Stimulated activated CD4-positive, alpha-beta T cell treated with anti-CD3 and anti-CD28 coated beads, Interleukin-4, amount 100 ng/mL, for 24 hours (primary cell): ENCODE data around the gene STYXL1.

ENCODE experiments used
- DNase-seq: peaks from one replicate; pipeline ENCODE4 v3.0.0-alpha.2; 2020

Gene STYXL1

GRCh38 chr7:75971961-75972763, 75.6 kb downstream of the STYXL1 start:
- no peak for DNase-seq

- DNase-seq, result no peak
Measured at GRCh38 chr7:75971309-75971960, 76.4 kb downstream of the STYXL1 start.

- DNase-seq, result no peak
Measured at GRCh38 chr7:75969704-75970498, 77.9 kb downstream of the STYXL1 start.

DNA sequence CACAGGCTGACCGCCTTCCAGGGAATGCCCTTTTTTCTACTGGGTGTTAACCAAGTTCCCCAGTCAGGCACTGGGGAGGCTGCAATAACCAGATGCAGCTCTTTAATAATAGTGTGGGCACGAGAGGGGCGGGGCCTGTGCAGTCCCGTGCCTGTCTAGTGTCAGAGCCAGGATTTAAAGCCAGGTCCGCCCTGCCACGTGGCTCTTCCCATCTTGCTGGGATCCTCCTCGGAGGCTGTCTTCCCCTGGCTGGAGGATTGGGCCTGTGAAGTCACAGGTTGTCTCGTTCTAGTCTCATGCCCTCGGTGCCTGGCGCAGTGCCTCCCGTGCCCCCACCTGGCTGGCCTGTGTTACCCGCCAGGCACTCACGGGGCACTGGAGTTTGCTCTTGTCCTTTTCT, 78.6 kb downstream of the STYXL1 start:
- DNase-seq, result no peak

GRCh38 chr7:75968561-75969001, 79.2 kb downstream of the STYXL1 start:
- no peak for DNase-seq

GRCh38 chr7:75968012-75968411, 79.8 kb downstream of the STYXL1 start:
- no peak for DNase-seq

DNA sequence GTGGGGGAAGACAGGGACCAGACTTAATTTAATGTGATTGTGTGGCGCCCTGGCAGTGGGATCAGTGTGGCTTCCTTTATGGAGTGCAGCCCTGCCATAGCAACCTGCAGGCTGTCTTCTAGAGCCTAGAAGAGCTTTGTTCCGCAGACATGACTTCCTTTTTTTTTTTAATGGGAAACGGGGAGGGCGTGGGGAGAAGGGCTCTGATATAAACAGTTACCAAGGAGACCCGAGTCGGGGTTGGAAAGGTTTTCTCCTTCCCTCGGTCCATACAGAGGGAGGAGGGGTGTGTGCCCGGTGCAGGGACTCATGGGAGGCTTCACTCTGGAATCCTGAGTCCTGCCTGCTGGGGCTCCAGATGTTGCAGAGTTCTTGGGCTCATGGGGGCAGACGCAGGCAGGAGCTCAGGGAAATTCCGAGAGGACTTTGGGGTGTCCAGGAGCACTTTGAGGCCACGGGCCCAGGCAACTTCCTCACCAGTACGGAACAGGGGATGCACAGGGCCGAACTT, 80.3 kb downstream of the STYXL1 start:
- no peak for DNase-seq

- no peak for DNase-seq
Measured at GRCh38 chr7:75967055-75967454, 80.7 kb downstream of the STYXL1 start.

GRCh38 chr7:75966190-75966961, 81.4 kb downstream of the STYXL1 start:
- no peak for DNase-seq

DNA sequence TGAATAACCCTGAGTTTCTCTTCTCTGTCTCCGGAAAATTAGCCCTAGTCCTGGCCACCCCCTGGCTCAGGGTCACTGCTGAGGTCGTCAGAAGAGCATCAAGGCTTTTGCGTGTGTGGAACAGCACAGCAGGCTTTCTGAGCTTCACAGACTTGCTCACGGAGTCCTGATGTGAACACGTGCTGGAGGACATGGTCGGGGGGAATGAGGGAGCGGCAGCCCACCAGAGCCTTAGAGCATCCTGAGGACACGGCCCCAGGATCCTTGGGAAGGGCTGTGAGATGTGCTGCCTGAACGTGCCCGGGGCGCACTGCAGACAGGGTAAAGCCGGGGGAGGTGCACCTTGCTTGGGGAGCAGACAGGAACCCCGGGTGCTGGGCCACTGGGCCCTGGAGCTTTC, 82.2 kb downstream of the STYXL1 start:
- DNase-seq, result no peak

- no peak for DNase-seq
Measured at GRCh38 chr7:75963381-75963995, 84.3 kb downstream of the STYXL1 start.

- DNase-seq, result no peak
Measured at GRCh38 chr7:75962607-75963380, 85.0 kb downstream of the STYXL1 start.

DNA sequence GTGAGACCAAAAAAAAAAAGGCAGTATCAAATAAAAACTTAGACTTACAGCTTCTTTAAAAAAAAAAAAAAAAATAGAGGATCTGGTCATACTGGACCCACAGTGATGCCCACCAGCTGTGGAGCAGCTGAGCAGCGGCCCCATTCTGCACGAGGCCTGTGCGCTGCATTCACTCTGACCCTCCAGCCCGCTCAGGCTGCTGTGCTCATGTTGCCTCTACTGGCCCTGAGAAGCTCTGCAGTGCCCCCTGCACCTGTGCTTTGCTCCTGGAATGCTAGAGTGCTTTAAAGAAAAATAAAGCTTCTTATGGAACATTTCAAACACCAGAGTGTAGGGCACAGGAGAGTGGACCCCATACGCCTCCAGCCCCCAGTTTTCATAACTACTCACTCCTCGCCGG, 86.6 kb downstream of the STYXL1 start:
- DNase-seq, result no peak

DNA sequence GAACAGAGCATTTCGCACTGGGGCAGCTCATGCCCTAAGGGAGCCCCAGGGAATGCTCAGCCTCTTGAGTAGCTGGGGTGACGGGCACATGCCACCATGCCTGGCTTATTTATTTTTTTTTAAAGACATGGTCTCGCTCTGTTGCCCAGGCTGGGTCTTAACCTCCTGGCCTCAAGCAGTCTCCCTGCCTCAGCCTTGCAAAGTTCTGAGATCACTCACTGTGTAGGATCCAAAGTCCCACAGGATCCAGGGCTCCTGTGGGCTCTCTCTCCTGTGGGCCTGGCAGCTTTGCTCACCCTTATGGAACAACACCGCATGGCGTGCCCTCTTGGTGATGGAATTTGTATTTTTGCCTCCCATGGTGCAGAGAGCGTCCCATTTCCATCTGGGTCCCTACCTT, 87.4 kb downstream of the STYXL1 start:
- no peak for DNase-seq

- DNase-seq, result no peak
Measured at GRCh38 chr7:75958802-75959543, 88.8 kb downstream of the STYXL1 start.

- no peak for DNase-seq
Measured at GRCh38 chr7:75957021-75957736, 90.6 kb downstream of the STYXL1 start.

DNA sequence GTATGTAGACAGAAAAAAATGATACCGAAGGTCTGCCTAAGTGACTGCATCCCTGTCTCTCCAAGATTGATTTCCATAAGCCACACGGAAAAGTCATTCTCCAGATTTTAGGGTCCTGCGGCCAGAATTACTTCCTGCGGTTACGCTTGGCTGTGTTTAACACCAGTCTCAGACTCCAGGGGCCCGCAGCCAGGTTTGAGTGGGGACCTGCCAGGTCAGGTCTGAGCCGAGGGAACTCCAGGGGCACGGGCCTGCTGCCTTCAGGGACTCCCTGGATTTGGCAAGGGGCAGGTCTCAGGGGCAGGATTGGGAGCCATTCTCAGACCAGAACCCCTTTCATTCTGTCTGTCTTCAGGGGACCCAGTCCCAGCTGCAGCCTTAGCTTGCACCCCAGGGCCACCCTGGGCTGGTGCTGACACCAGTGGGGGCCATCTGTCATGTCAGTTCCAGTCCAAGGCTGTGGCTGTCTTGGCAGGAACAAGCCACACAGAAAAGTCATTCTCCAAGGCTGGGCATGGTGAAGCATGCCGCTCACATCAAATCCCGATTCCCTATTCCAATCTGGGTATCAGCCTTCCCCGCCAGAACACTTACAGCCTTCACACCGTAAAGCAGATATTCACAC, 92.4 kb downstream of the STYXL1 start:
- no peak for DNase-seq

DNA sequence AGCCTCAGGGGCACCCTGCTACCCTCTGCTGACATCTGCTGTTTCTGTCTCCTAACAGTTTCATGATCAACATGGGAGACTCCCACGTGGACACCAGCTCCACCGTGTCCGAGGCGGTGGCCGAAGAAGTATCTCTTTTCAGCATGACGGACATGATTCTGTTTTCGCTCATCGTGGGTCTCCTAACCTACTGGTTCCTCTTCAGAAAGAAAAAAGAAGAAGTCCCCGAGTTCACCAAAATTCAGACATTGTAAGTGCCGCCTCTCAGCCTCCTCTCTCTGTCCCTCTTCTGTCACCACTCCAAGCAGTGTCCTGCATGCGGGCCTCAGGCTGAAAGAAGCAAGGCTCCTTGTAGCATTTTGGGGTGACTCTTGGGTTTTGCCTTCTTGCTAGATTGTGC, 93.9 kb downstream of the STYXL1 start:
- DNase-seq, result no peak

DNA sequence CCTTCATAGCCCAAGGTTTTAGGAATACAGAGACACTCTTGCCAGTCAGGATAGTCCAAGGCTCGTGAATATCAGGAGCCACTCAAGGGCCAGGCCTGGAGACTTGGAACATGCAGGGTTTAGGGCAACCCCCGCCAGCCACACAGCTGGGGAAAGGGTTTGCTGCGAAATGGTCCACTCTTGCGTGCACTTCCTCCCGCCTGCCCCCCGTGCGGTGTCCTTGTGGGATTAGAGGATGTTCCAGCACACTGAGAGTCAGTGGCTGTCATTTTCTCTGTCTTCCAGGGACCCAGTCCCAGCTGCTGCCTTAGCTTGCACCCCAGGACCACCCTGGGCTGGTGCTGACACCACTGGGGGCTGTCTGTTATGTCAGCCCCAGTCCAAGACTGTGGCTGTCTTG, 94.4 kb downstream of the STYXL1 start:
- no peak for DNase-seq
